Activated CD4-positive, alpha-beta memory T cell treated with anti-CD3 and anti-CD28 coated beads, Interleukin-2, amount 10 ng/mL, durations not matched to agents 7 days and 5 days (primary cell): Measurements from ENCODE around the gene YWHAG. TPM values are rescaled to one million over a fixed set of nuclear protein-coding genes. Genes with fewer than 3 reads are reported as not detected.
A peak's percentile ranks its signal among the peaks of the same experiment; 100 is the strongest.

Experiments
- CTCF ChIA-PET: fragments of 350-600 bp; sonication (Branson Sonifier 250); formaldehyde crosslinking; loops from one replicate; lab custom pipeline; 2021; ENCODE audit warnings: antibody characterized with exemption, inconsistent platforms; lab: Charles Lee
- POLR2A ChIA-PET: fragments of 350-600 bp; sonication (Branson Sonifier 250); formaldehyde crosslinking; loops from one replicate; lab custom pipeline; 2021; ENCODE audit warnings: antibody characterized with exemption; lab: Charles Lee
- DNase-seq: peaks from one replicate; pipeline ENCODE4 v3.0.0-alpha.2; 2020
- H3K27ac Mint-ChIP-seq: one replicate; pipeline ENCODE4 v1.8.0; 2021; ENCODE audit warnings: mild to moderate bottlenecking, mixed read lengths
- H3K27me3 Mint-ChIP-seq: one replicate; pipeline ENCODE4 v1.8.0; 2021; ENCODE audit warnings: mixed read lengths
- H3K36me3 Mint-ChIP-seq: one replicate; pipeline ENCODE4 v1.8.0; 2021; ENCODE audit warnings: low read depth, mixed read lengths
- H3K4me1 Mint-ChIP-seq: one replicate; pipeline ENCODE4 v1.8.0; 2021; ENCODE audit warnings: mixed read lengths
- H3K4me3 Mint-ChIP-seq: one replicate; pipeline ENCODE4 v1.8.0; 2021; ENCODE audit warnings: mild to moderate bottlenecking, mixed read lengths
- H3K9me3 Mint-ChIP-seq: one replicate; pipeline ENCODE4 v1.8.0; 2021; ENCODE audit warnings: mixed read lengths
- total RNA-seq, 2 experiments: library from RNA; stranded (reverse); gene quantifications; one replicate each; pipeline ENCODE4 v1.2.3, GENCODE V29; 2021

The YWHAG gene
- total RNA-seq, 2 experiments from 2014 or later, result 83.1 to 84.8 TPM

DNA sequence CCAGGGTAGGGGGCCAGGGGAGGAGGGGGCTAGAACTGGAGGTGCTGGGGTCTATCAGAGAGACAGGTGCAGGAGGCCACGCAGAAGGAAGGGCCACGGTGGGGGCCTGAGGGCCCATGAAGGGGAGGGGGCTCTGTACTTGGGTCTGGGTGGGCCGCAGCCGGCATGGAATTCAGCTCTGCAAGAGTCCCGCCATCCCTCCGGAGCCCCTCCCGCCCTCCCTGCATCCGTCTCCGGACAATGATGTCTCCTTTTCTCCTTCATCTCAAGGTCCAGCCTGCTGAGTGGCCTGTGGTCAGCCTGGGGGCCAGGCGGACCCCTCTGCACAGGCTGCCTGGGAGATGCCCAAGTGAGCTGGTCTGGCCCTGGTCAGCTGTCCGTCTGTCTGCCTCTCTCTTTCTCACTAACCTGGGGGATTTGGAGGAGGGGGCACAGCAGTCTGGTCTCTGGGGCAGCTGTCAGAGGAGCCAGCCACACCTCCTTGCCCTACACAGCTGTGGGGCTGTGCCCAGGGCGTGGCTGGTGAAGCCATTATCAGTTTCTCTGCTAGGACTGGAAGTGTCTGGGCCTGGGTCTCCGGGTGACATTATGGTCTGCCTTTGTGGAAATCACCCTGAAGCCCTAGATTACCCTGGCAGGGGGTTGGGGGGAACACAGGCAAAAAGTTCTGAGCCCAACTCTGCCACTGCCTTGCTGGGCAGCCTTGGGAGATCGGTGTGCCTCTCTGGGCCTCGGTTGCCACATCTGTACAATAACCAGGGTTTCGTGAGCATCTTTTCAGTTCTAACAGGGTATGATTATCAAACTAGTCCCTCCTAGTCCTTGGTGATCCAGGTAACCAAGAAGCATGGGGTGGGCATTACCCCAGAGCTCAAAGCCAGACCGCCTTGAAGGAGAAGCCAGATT lies 75.3 kb downstream of the YWHAG start:
- H3K9me3 Mint-ChIP-seq, result no peaks in the 10 kb centered on the region
- no peak for DNase-seq
- peaks cover 13% of the 10 kb centered on the region for H3K4me1 Mint-ChIP-seq
- ChIA-PET POLR2A (interaction anchor here (1.7 to 2.0 kb wide), 2 partner anchors 10 to 34 kb away, joined by 5 to 7 read pairs; no protein-coding TSS in a partner anchor), CTCF (interaction anchor here (0.6 kb wide), 1 partner anchor 27 kb away, joined by 3 read pairs; no protein-coding TSS in a partner anchor)
- H3K4me3 Mint-ChIP-seq, result peak overlapping the region; percentile 36
- no peaks in the 10 kb centered on the region for H3K36me3 Mint-ChIP-seq
- peaks cover 42% of the 10 kb centered on the region for H3K27me3 Mint-ChIP-seq
- no peak overlapping the region for H3K27ac Mint-ChIP-seq

DNA sequence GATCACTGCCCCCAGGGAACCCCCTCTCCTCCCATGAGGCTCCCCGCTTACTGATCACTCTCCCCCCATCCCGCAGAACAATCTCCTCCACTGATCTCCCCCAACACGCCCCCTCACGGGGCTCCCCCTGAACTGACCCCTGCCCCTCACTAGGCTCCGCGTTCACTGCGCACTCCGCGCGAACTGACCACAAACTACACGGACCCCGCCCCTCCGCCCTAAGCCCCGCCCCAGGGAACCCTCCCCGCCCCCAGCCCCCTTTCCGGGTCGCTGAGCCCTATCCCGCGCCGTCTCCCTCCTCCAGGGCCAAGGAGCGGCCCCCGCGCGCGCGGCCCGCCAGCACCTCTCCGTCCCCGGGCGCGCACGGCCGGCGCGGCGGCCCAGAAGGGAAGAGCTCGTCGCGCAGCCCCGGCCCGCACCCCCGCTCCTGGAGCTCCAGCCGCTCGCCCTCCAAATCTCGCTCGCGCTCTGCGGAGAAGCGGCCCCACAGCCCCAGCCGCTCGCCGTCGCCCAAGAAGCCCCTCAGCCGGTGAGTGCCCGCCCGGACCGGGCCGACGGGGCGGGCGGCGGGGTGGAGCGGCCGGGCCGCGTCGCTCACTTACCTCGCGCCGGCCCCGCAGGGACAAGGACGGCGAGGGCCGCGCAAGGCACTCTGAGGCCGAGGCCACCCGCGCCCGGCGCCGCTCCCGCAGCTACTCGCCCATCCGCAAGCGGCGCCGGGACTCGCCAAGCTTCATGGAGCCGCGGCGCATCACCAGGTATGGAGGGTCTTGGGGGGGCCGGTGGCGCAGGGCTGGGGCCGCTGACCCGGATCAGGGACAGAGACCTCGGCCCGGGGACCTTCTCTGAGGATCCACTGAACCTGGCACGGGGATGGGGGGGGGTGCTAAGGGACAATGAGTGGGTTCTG lies 76.2 kb downstream of the YWHAG start:
- no peaks in the 10 kb centered on the region for H3K9me3 Mint-ChIP-seq
- ChIA-PET CTCF (interaction anchor here (0.7 to 2.3 kb wide), 3 partner anchors 9 to 28 kb away, joined by 3 to 8 read pairs (median 5); no protein-coding TSS in a partner anchor), POLR2A (interaction anchor here (1.7 to 2.0 kb wide), 2 partner anchors 9 to 35 kb away, joined by 5 to 7 read pairs; no protein-coding TSS in a partner anchor)
- peaks cover 13% of the 10 kb centered on the region for H3K4me1 Mint-ChIP-seq
- H3K4me3 Mint-ChIP-seq, result peak overlapping the region; percentile 37
- H3K27ac Mint-ChIP-seq, result no peak overlapping the region
- DNase-seq, result no peak
- no peaks in the 10 kb centered on the region for H3K36me3 Mint-ChIP-seq
- H3K27me3 Mint-ChIP-seq, result peaks cover 46% of the 10 kb centered on the region

DNA sequence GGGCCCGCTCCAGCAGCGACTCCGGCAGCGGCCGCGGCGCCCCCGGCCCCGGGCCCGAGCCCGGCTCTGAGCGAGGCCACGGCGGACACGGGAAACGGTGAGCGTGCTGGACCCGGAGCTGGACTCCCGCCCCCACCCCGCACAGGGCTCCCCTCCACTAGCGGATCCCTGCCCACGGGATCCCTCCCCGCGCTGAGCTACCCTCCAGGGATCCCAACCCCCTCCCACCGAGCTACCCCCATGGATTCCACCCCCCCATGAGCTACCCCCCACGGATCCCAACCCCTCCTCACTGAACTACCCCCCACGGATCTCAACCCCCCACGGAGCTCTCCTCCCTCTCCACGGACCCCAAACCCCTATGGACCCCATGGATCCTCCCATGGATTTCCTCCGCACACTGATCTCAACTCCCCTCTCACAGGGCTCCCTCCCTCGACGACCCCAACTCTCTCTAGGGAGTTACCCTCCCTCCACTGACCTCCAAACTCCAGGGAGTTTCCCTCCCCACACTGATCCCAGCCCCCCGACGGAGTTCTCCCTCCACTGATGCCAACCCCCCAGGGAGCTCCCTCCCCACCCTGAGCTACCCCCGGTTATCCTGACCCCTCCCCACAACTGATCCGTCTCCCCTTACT lies 77.0 kb downstream of the YWHAG start:
- H3K27me3 Mint-ChIP-seq, result peaks cover 50% of the 10 kb centered on the region
- peak overlapping the region; percentile 37 for H3K4me3 Mint-ChIP-seq
- peaks cover 13% of the 10 kb centered on the region for H3K4me1 Mint-ChIP-seq
- no peaks in the 10 kb centered on the region for H3K36me3 Mint-ChIP-seq
- DNase-seq, result no peak
- H3K27ac Mint-ChIP-seq, result no peak overlapping the region
- POLR2A ChIA-PET, result interaction anchor here (1.7 to 2.0 kb wide), 2 partner anchors 8 to 36 kb away, joined by 5 to 7 read pairs; no protein-coding TSS in a partner anchor
- CTCF ChIA-PET, result interaction anchor here (1.8 to 2.3 kb wide), 2 partner anchors 10 to 19 kb away, joined by 5 to 8 read pairs; no protein-coding TSS in a partner anchor
- no peaks in the 10 kb centered on the region for H3K9me3 Mint-ChIP-seq

DNA sequence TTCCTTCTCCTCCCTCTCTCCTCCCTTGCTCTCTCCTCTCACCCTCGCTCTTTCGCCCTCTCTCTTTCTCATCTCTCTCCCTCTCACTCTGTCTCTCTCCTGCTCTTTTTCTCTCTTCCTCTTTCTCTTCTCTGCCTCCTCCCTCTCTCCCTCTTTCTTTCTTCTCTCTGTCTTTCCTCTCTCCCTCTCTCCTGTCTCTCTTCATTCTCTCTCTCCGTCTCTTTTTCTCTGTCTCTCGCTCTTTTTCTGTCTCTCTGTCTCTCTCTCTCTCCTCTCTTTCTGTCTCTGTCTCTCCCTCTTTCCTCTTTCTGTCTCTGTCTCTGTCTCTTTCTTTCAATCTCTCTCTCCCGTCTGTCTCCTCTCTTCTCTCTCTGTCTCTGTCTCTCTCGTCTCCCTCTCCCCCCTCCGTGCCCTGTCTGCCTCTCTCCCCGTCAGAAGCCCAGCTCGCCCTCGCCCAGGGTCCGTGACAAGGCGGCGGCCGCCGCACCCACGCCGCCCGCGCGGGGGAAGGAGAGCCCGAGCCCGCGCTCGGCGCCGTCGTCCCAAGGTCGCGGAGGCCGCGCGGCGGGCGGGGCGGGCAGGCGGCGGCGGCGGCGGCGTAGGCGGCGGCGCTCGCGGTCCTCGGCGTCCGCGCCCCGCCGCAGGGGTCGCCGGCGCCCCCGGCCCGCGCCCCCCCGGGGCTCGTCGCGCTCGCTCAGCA lies 77.6 kb downstream of the YWHAG start:
- Mint-ChIP-seq H3K27me3 (peaks cover 54% of the 10 kb centered on the region), H3K27ac (no peak overlapping the region), H3K9me3 (no peaks in the 10 kb centered on the region), H3K4me1 (peaks cover 13% of the 10 kb centered on the region), H3K36me3 (no peaks in the 10 kb centered on the region), H3K4me3 (peak overlapping the region; percentile 30)
- no peak for DNase-seq
- CTCF ChIA-PET, result interaction anchor here (1.8 to 2.3 kb wide), 2 partner anchors 11 to 18 kb away, joined by 5 to 8 read pairs; no protein-coding TSS in a partner anchor
- POLR2A ChIA-PET, result interaction anchor here (2.0 kb wide), 1 partner anchor 37 kb away, joined by 7 read pairs; no protein-coding TSS in a partner anchor

DNA sequence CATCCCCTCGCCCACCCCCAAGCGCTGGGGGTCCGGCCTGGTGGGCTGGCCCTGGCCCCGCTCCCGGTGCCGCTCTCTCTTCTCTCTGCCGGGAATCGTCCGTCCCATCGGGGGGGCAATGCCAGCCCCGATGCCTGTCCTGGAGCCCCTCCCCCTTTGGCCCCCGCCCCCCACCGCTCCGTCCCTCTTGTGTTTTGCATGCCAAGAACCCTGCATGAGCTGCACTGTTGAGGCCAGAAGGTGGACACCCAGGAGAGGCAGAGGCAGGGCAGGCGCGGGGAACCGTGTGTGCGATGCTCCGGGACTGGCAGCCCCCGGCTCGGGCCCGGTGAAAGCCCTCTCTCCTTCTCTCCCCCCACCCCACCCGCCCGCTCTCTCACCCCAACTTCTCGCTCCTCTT lies 78.4 kb downstream of the YWHAG start:
- CTCF ChIA-PET, result no interaction called here
- Mint-ChIP-seq H3K4me1 (peaks cover 13% of the 10 kb centered on the region), H3K27ac (no peak overlapping the region), H3K4me3 (no peak overlapping the region), H3K27me3 (peaks cover 57% of the 10 kb centered on the region), H3K36me3 (no peaks in the 10 kb centered on the region), H3K9me3 (no peaks in the 10 kb centered on the region)
- POLR2A ChIA-PET, result no interaction called here
- no peak for DNase-seq

DNA sequence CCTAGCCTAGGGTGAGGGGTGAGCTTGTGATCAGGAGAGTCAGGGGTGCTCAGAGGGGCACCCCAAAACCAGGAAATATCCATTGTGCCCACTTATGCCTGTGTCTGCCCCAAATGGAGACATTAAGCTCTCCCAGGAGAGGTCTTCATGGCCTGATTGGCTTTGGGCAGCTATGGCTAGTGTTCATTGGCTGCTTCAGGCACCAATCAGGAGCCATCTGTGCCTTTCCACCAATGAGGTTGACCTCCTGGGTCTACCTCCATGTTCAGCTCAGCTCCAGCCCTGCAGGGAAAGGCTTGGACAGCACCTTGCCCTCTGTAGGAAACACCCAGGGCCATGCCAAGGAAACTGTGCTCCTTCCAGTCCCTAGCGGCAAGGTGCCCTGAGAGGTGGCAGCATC lies 80.3 kb downstream of the YWHAG start:
- ChIA-PET POLR2A (interaction anchor here (0.8 kb wide), 1 partner anchor 40 kb away, joined by 3 read pairs; no protein-coding TSS in a partner anchor), CTCF (interaction anchor here (0.6 to 2.6 kb wide), 3 partner anchors 13 to 63 kb away, joined by 3 to 7 read pairs (median 4); no protein-coding TSS in a partner anchor)
- Mint-ChIP-seq H3K27ac (no peak overlapping the region), H3K4me3 (no peak overlapping the region), H3K4me1 (peaks cover 15% of the 10 kb centered on the region), H3K36me3 (no peaks in the 10 kb centered on the region), H3K27me3 (peaks cover 49% of the 10 kb centered on the region), H3K9me3 (no peaks in the 10 kb centered on the region)
- DNase-seq, result no peak

Other genes starting within 250 kb of the YWHAG start
- not detected for gene SRRM3, start 157.1 kb downstream of the YWHAG start, total RNA-seq
- 10 to 100 TPM; 33.7 to 38.4 TPM for gene HSPB1, start 56.3 kb downstream of the YWHAG start, total RNA-seq
- under 1 TPM in 1 of 2 experiments, not detected in 1; 0.30 TPM for gene SSC4D, start 50.7 kb upstream of the YWHAG start, total RNA-seq
- gene ZP3, start 66.0 kb upstream of the YWHAG start, total RNA-seq, result 1 to 10 TPM; 6.7 to 9.3 TPM
- gene DTX2, start 102.7 kb upstream of the YWHAG start, total RNA-seq, result 10 to 100 TPM; 28.0 to 35.3 TPM
- gene UPK3B, start 151.6 kb upstream of the YWHAG start, total RNA-seq, result 1 to 10 TPM in 1 of 2 experiments, under 1 TPM in 1; 0.83 to 1.7 TPM
- under 1 TPM; 0.18 to 0.25 TPM for gene SPDYE16, start 184.3 kb upstream of the YWHAG start, total RNA-seq